CD4-positive, alpha-beta T cell (primary cell): ENCODE results near the gene CHRM4. TPM values are rescaled to one million over a fixed set of nuclear protein-coding genes. Genes with fewer than 3 reads are reported as not detected.

Experiments
- ATAC-seq: fragments of 200-7000 bp; cut with Tn5 transposase; one replicate; pipeline ENCODE4 v1.10.0; 2022; ENCODE audit warnings: mild to moderate bottlenecking; ENCODE audit not compliant: poor library complexity
- CTCF ChIA-PET: fragments of 350-600 bp; sonication (Branson Sonifier 250); formaldehyde crosslinking; loops from one replicate; lab custom pipeline; 2021; ENCODE audit warnings: antibody characterized with exemption, inconsistent platforms; lab: Charles Lee
- POLR2A ChIA-PET: fragments of 350-600 bp; sonication (Branson Sonifier 250); formaldehyde crosslinking; loops from one replicate; lab custom pipeline; 2021; ENCODE audit warnings: antibody characterized with exemption, inconsistent platforms; lab: Charles Lee
- DNase-seq, 14 experiments: peaks; one replicate each; pipeline ENCODE4 v3.0.0-alpha.2; 2013 to 2020; ENCODE audit warnings: mixed read lengths in 2 of 14
- H3K27ac ChIP-seq, 2 donors: one replicate each; pipeline versions ENCODE4 v1.5.1 to v1.7.0; 2013; ENCODE audit warnings: low read length in 2 of 2, low read depth in 1 of 2, mild to moderate bottlenecking in 1 of 2
- H3K27me3 ChIP-seq, 2 experiments: 1 replicate in 1 of 2; 2 replicates in 1 of 2; pipeline versions ENCODE4 v1.6.1 to v1.7.0; 2013; ENCODE audit warnings: low read length in 2 of 2, control low read depth in 1 of 2, mild to moderate bottlenecking in 1 of 2, moderate library complexity in 1 of 2; ENCODE audit not compliant: insufficient read depth in 2 of 2, control insufficient read depth in 1 of 2
- H3K36me3 ChIP-seq: one replicate; pipeline ENCODE4 v1.6.1; 2013; ENCODE audit warnings: low read length, control low read depth; ENCODE audit not compliant: insufficient read depth
- H3K4me1 ChIP-seq: one replicate; pipeline ENCODE4 v1.6.1; 2013; ENCODE audit warnings: low read length, control low read depth; ENCODE audit not compliant: insufficient read depth
- H3K4me3 ChIP-seq: one replicate; pipeline ENCODE4 v1.5.1; 2013; ENCODE audit warnings: mild to moderate bottlenecking, low read length, moderate library complexity
- H3K9me3 ChIP-seq, 2 experiments: 1 replicate in 1 of 2; 2 replicates in 1 of 2; pipeline versions ENCODE4 v1.6.1 to v1.7.0; 2013; ENCODE audit warnings: low read length in 2 of 2, mild to moderate bottlenecking in 2 of 2, control low read depth in 1 of 2, moderate library complexity in 1 of 2; ENCODE audit not compliant: control insufficient read depth in 1 of 2, insufficient read depth in 1 of 2
- H3K27ac Mint-ChIP-seq: one replicate; pipeline ENCODE4 v1.8.0; 2020; ENCODE audit warnings: mixed read lengths
- H3K27me3 Mint-ChIP-seq: one replicate; pipeline ENCODE4 v1.8.0; 2021; ENCODE audit warnings: mixed read lengths
- H3K36me3 Mint-ChIP-seq: one replicate; pipeline ENCODE4 v1.8.0; 2021; ENCODE audit warnings: low read depth, mixed read lengths
- H3K4me1 Mint-ChIP-seq: one replicate; pipeline ENCODE4 v1.8.0; 2021; ENCODE audit warnings: low read depth, mixed read lengths
- H3K4me3 Mint-ChIP-seq: one replicate; pipeline ENCODE4 v1.8.0; 2020; ENCODE audit warnings: mild to moderate bottlenecking, mixed read lengths
- H3K9me3 Mint-ChIP-seq: one replicate; pipeline ENCODE4 v1.8.0; 2020; ENCODE audit warnings: mixed read lengths
- intact Hi-C, 2 experiments: fragments of 100-400 bp; cut with DNase I in 1 of 2; cut with micrococcal nuclease in 1 of 2; formaldehyde crosslinking; loops; one replicate each; pipeline versions ENCODE4 v1.15.1 to v1.9.0; 2023 to 2025; cut with DNase I, micrococcal nuclease
- total RNA-seq, 174 experiments: library from RNA in 2 of 174; stranded (reverse) in 2 of 174; gene quantifications; one replicate each; pipeline ENCODE4 v1.2.3 and lab custom pipeline; 2021 to 2026
- TF ChIP-seq, protein P1 (sequence below): fragments of 200-600 bp; IDR thresholded peaks from one replicate; pipeline ENCODE4 v1.8.0; 2022; ENCODE audit warnings: antibody characterized with exemption, mild to moderate bottlenecking

CHRM4 gene
- total RNA-seq, 2 experiments from 2014 or later = 3.2 to 3.7 TPM

- Mint-ChIP-seq H3K36me3 (peaks cover 73% of the 10 kb centered on the region), H3K27me3 (no peaks in the 10 kb centered on the region), H3K27ac (no peak overlapping the region), H3K4me1 (no peaks in the 10 kb centered on the region), H3K4me3 (no peak overlapping the region), H3K9me3 (no peaks in the 10 kb centered on the region)
- Histone ChIP-seq H3K4me1 (no peaks in the 10 kb centered on the region), H3K27ac (no peak overlapping the region), H3K9me3 (no peaks in the 10 kb centered on the region), H3K36me3 (peaks cover 52% of the 10 kb centered on the region), H3K27me3 (no peaks in the 10 kb centered on the region), H3K4me3 (no peak overlapping the region)
- ATAC-seq (no peak), DNase-seq (no peak)
- POLR2A ChIA-PET = no interaction called here
- TF ChIP-seq, protein P1, sequence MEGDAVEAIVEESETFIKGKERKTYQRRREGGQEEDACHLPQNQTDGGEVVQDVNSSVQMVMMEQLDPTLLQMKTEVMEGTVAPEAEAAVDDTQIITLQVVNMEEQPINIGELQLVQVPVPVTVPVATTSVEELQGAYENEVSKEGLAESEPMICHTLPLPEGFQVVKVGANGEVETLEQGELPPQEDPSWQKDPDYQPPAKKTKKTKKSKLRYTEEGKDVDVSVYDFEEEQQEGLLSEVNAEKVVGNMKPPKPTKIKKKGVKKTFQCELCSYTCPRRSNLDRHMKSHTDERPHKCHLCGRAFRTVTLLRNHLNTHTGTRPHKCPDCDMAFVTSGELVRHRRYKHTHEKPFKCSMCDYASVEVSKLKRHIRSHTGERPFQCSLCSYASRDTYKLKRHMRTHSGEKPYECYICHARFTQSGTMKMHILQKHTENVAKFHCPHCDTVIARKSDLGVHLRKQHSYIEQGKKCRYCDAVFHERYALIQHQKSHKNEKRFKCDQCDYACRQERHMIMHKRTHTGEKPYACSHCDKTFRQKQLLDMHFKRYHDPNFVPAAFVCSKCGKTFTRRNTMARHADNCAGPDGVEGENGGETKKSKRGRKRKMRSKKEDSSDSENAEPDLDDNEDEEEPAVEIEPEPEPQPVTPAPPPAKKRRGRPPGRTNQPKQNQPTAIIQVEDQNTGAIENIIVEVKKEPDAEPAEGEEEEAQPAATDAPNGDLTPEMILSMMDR = no peak
- intact Hi-C loops = no loop called here
- CTCF ChIA-PET = no interaction called here
Observed at GRCh38 chr11:46422588-46422987, 31.0 kb upstream of the CHRM4 start.

GRCh38 chr11:46421257-46421880 is 29.8 kb upstream of the CHRM4 start:
- Mint-ChIP-seq H3K9me3 (no peaks in the 10 kb centered on the region), H3K27me3 (no peaks in the 10 kb centered on the region)
- CTCF ChIA-PET = no interaction called here

DNA sequence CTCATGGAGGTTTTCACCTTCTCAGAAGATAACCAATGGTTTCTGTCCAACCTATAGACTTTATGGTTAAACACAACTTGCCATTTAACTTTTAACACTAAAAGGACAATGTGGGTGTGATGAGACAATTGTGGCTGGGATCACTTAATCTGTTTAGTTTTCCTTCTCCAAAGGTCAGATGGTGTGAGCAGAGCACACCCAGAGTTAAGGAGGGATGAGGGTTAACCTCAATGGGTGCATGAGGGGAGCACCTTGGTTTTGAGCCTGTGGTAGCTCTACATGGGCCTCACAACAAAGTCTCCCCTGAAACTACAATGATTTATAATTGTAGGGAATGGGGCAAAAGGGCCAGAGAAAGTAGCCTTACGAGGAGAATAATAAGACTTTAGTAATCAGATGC is 28.9 kb upstream of the CHRM4 start:
- H3K36me3 ChIP-seq = peaks cover 60% of the 10 kb centered on the region
- H3K36me3 Mint-ChIP-seq = peaks cover 81% of the 10 kb centered on the region
- CTCF ChIA-PET = no interaction called here

More at GRCh38 chr11:46421257-46421880, 29.8 kb upstream of the CHRM4 start:
- TF ChIP-seq, protein P1 = no peak
- Mint-ChIP-seq H3K36me3 (peaks cover 73% of the 10 kb centered on the region), H3K4me1 (no peaks in the 10 kb centered on the region), H3K27ac (no peak overlapping the region), H3K4me3 (no peak overlapping the region)
- H3K4me3 ChIP-seq = no peak overlapping the region
- no peaks in the 10 kb centered on the region for H3K27me3 ChIP-seq
- H3K36me3 ChIP-seq = peaks cover 57% of the 10 kb centered on the region
- intact Hi-C loops = no loop called here
- H3K9me3 ChIP-seq = no peaks in the 10 kb centered on the region
- no peak for ATAC-seq
- no peak overlapping the region for H3K27ac ChIP-seq
- POLR2A ChIA-PET = no interaction called here
- DNase-seq = no peak
- no peaks in the 10 kb centered on the region for H3K4me1 ChIP-seq

More for the DNA sequence above, 28.9 kb upstream of the CHRM4 start:
- Mint-ChIP-seq H3K9me3 (no peaks in the 10 kb centered on the region), H3K4me3 (no peak overlapping the region), H3K27ac (no peak overlapping the region), H3K4me1 (peaks cover 6% of the 10 kb centered on the region), H3K27me3 (no peaks in the 10 kb centered on the region)
- Histone ChIP-seq H3K9me3 (no peaks in the 10 kb centered on the region), H3K27ac (no peak overlapping the region), H3K4me1 (no peaks in the 10 kb centered on the region), H3K27me3 (no peaks in the 10 kb centered on the region), H3K4me3 (no peak overlapping the region)
- POLR2A ChIA-PET = no interaction called here
- TF ChIP-seq, protein P1 = no peak
- no peak for ATAC-seq
- intact Hi-C loops = no loop called here
- no peak for DNase-seq
